OCI-LY1 (cell line): ENCODE data around the gene CD4.

Experiments used
- H2AFZ ChIP-seq: fragments of 200-600 bp; sonication (generic), shearing (Covaris generic); 2 replicates; pipeline ENCODE4 v1.6.0; 2014; ENCODE audit warnings: antibody characterized with exemption, mild to moderate bottlenecking, low read length
- H3F3A ChIP-seq: fragments of 200-600 bp; sonication (generic), shearing (Covaris generic); 2 replicates; pipeline ENCODE4 v1.6.0; 2014; ENCODE audit warnings: mild to moderate bottlenecking, antibody characterized with exemption, low read length, moderate library complexity; ENCODE audit not compliant: insufficient read depth
- H3K27ac ChIP-seq: fragments of 200-600 bp; sonication (generic); 2 replicates; pipeline ENCODE4 v1.5.1; 2014; ENCODE audit warnings: low read length, mixed run types, mild to moderate bottlenecking, low read depth; ENCODE audit not compliant: poor library complexity, severe bottlenecking
- H3K27me3 ChIP-seq: fragments of 200-600 bp; sonication (generic); 2 replicates; pipeline ENCODE4 v1.6.0; 2014; ENCODE audit warnings: antibody characterized with exemption, mild to moderate bottlenecking, low read length, moderate library complexity; ENCODE audit not compliant: insufficient read depth
- H3K36me3 ChIP-seq: fragments of 200-600 bp; sonication (generic); 2 replicates; pipeline ENCODE4 v1.6.1; 2014; ENCODE audit warnings: mild to moderate bottlenecking, antibody characterized with exemption, low read length, moderate library complexity, mixed read lengths; ENCODE audit not compliant: insufficient read depth
- H3K4me1 ChIP-seq: fragments of 200-600 bp; sonication (generic); 2 replicates; pipeline ENCODE4 v1.5.1; 2014; ENCODE audit warnings: mild to moderate bottlenecking, low read length, moderate library complexity; ENCODE audit not compliant: insufficient read depth, severe bottlenecking
- H3K4me2 ChIP-seq: fragments of 200-600 bp; sonication (generic), shearing (Covaris generic); 2 replicates; pipeline ENCODE4 v1.6.1; 2014; ENCODE audit warnings: low read length
- H3K4me3 ChIP-seq: fragments of 200-600 bp; sonication (generic); 2 replicates; pipeline ENCODE4 v1.5.1; 2014; ENCODE audit warnings: low read length, low read depth, mild to moderate bottlenecking, mixed read lengths; ENCODE audit not compliant: poor library complexity, severe bottlenecking
- H3K79me2 ChIP-seq: fragments of 200-600 bp; shearing (Covaris generic); 2 replicates; pipeline ENCODE4 v1.6.1; 2016; ENCODE audit warnings: mixed run types, low read length, mixed read lengths; ENCODE audit not compliant: insufficient read depth
- H3K9ac ChIP-seq: fragments of 200-600 bp; sonication (generic), shearing (Covaris generic); 2 replicates; pipeline ENCODE4 v1.6.1; 2014; ENCODE audit warnings: mild to moderate bottlenecking, low read length, mixed read lengths
- H3K9me2 ChIP-seq: fragments of 200-600 bp; sonication (generic), shearing (Covaris generic); 2 replicates; pipeline ENCODE4 v1.6.1; 2014; ENCODE audit warnings: low read depth, mild to moderate bottlenecking, low read length, mixed read lengths
- H3K9me3 ChIP-seq: fragments of 200-600 bp; shearing (Covaris generic); 2 replicates; pipeline ENCODE4 v1.6.1; 2014; ENCODE audit warnings: low read length, mixed read lengths
- H4K20me1 ChIP-seq: fragments of 200-600 bp; sonication (generic), shearing (Covaris generic); 2 replicates; pipeline ENCODE4 v1.6.0; 2016; ENCODE audit warnings: mild to moderate bottlenecking, low read length; ENCODE audit not compliant: insufficient read depth
- CTCF ChIP-seq: fragments of 200-600 bp; sonication (generic), shearing (Covaris generic); IDR thresholded peaks from 2 replicates; pipeline ENCODE4 v1.5.1; 2017; ENCODE audit warnings: mild to moderate bottlenecking, antibody characterized with exemption, low read length, moderate library complexity, mixed read lengths
- EZH2 ChIP-seq: fragments of 200-600 bp; sonication (generic), shearing (Covaris generic); IDR thresholded peaks from 2 replicates; pipeline ENCODE4 v1.8.0; 2017; ENCODE audit warnings: borderline replicate concordance, mixed run types, mild to moderate bottlenecking, antibody characterized with exemption, low read length, moderate library complexity, mixed read lengths

The CD4 gene

DNA sequence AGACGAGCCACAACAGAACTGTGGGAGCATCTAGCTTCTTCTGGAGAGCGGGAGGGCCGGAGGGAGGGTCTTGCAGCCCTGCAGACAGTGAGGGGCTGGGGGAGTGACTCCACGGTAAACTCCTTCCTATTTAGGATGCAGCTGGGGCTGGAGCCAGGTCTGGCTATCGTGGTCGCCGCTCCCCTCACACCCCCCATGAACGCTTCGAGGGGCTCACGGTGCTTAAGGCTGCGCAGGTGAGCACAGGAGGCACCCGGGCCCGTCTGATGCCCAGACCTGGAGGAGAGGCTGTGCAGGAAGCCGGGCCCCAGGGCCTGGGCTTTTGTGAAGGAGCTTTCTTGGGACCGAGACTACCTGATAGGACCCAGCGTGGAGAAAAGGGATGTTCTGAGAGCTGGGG, 47.5 kb downstream of the CD4 start:
- Histone ChIP-seq H3K9me2 (no peaks in the 10 kb centered on the region), H3F3A (no peaks in the 10 kb centered on the region), H3K9ac (no peak overlapping the region), H3K27ac (no peak overlapping the region), H3K79me2 (no peaks in the 10 kb centered on the region), H3K9me3 (no peaks in the 10 kb centered on the region), H3K27me3 (no peaks in the 10 kb centered on the region; the same call in 1 of the 2 replicates), H2AFZ (no peak overlapping the region), H3K4me2 (no peak overlapping the region), H3K4me1 (peaks cover 27% of the 10 kb centered on the region), H3K36me3 (no peaks in the 10 kb centered on the region), H3K4me3 (no peak overlapping the region), H4K20me1 (no peaks in the 10 kb centered on the region)
- TF ChIP-seq EZH2 (no peak), CTCF (no peak)

GRCh38 chr12:6837370-6838060, 48.2 kb downstream of the CD4 start:
- Histone ChIP-seq H3K4me2 (no peak overlapping the region), H3K9ac (no peak overlapping the region), H3K36me3 (no peaks in the 10 kb centered on the region), H4K20me1 (no peaks in the 10 kb centered on the region), H3F3A (no peaks in the 10 kb centered on the region), H3K27me3 (no peaks in the 10 kb centered on the region; the same call in 1 of the 2 replicates), H3K4me1 (peaks cover 30% of the 10 kb centered on the region), H3K4me3 (no peak overlapping the region), H3K9me3 (no peaks in the 10 kb centered on the region), H3K79me2 (no peaks in the 10 kb centered on the region), H3K9me2 (no peaks in the 10 kb centered on the region), H3K27ac (no peak overlapping the region), H2AFZ (no peak overlapping the region)
- no peak for TF ChIP-seq CTCF
- TF ChIP-seq EZH2, result no peak

DNA sequence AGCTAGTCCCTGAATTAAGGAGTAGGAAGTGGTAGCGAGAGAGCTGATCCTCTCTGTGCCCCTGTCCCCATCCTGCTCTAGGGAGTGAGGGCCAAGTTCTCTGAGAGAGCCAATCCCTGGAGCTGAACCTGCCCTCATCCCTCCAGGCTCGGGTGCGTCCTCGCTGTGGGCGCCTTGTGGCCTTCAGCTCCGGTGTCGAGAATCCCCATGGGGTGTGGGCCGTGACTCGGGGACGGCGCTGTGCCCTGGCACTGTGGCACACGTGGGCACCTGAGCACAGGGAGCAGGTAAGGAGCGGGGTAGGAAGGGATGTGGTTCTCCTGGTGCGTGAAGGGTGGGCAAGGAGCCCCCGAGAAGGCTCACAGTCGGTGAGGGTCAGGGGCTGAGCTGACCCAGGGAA, 49.5 kb downstream of the CD4 start:
- H3F3A ChIP-seq, result no peaks in the 10 kb centered on the region
- H3K4me3 ChIP-seq, result no peak overlapping the region
- no peaks in the 10 kb centered on the region for H4K20me1 ChIP-seq
- peaks cover 43% of the 10 kb centered on the region for H3K4me1 ChIP-seq
- no peak overlapping the region for H3K4me2 ChIP-seq
- H3K79me2 ChIP-seq, result no peaks in the 10 kb centered on the region
- TF ChIP-seq CTCF, result no peak
- no peak for TF ChIP-seq EZH2
- H3K9me2 ChIP-seq, result no peaks in the 10 kb centered on the region
- no peak overlapping the region for H3K9ac ChIP-seq
- H3K36me3 ChIP-seq, result no peaks in the 10 kb centered on the region
- H2AFZ ChIP-seq, result no peak overlapping the region
- H3K27me3 ChIP-seq, result no peaks in the 10 kb centered on the region; the same call in 1 of the 2 replicates
- H3K27ac ChIP-seq, result no peak overlapping the region
- no peaks in the 10 kb centered on the region for H3K9me3 ChIP-seq
